IMR-90 (cell line): ENCODE data around the gene DEPDC5. TPM values are rescaled to one million over a fixed set of nuclear protein-coding genes. Genes with fewer than 3 reads are reported as not detected.

Experiments
- ATAC-seq: fragments of 200-7000 bp; cut with Tn5 transposase; 2 replicates; pipeline ENCODE4 v1.9.1; 2020; ENCODE audit warnings: low read depth, mild to moderate bottlenecking, moderate library complexity
- BruUV-seq: library from RNA; stranded (reverse); fragments of 400-500 nt; replicated peaks from 2 replicates; lab custom pipeline; 2021; lab: Mats Ljungman, UMichigan
- CTCF ChIA-PET: fragments of 300-600 bp; formaldehyde crosslinking; extraction: SDS; loops from one replicate; lab custom pipeline; 2021; ENCODE audit warnings: antibody characterized with exemption; lab: Yijun Ruan, JAX
- POLR2A ChIA-PET: fragments of 300-600 bp; sonication (Branson Sonifier 250); formaldehyde crosslinking; loops from one replicate; lab custom pipeline; 2022; ENCODE audit warnings: antibody characterized with exemption; ENCODE audit not compliant: unreplicated experiment; lab: Charles Lee
- DNase-seq: peaks from one replicate; pipeline ENCODE4 v3.0.0; 2013
- H2AFZ ChIP-seq: replicated peaks from 2 replicates; pipeline ENCODE3; 2013; ENCODE audit warnings: low read length, mild to moderate bottlenecking; ENCODE audit not compliant: poor library complexity
- H2AK5ac ChIP-seq: 2 replicates; pipeline ENCODE4 v1.6.1; 2013; ENCODE audit warnings: low read depth, low read length, inconsistent platforms
- H2AK9ac ChIP-seq: replicated peaks from 2 replicates; pipeline ENCODE3; 2013; ENCODE audit warnings: mild to moderate bottlenecking, low read depth, low read length, moderate library complexity; ENCODE audit not compliant: poor library complexity
- H2BK120ac ChIP-seq: 2 replicates; pipeline ENCODE4 v1.6.1; 2013; ENCODE audit warnings: low read depth, low read length, inconsistent platforms
- H2BK15ac ChIP-seq: 3 replicates; pipeline ENCODE4 v1.6.1; 2013; ENCODE audit warnings: low read depth, low read length, inconsistent platforms
- H2BK20ac ChIP-seq: 2 replicates; pipeline ENCODE4 v1.6.1; 2013; ENCODE audit warnings: low read depth, mild to moderate bottlenecking, inconsistent platforms, low read length, moderate library complexity
- H2BK5ac ChIP-seq: 2 replicates; pipeline ENCODE4 v1.6.1; 2013; ENCODE audit warnings: mild to moderate bottlenecking, low read depth, low read length, inconsistent platforms; ENCODE audit not compliant: poor library complexity, severe bottlenecking
- H3K14ac ChIP-seq: replicated peaks from 2 replicates; pipeline ENCODE4 v1.6.1; 2013; ENCODE audit warnings: low read depth, low read length, inconsistent platforms
- H3K18ac ChIP-seq: 2 replicates; pipeline ENCODE4 v1.6.1; 2013; ENCODE audit warnings: low read depth, low read length, control low read depth
- H3K23ac ChIP-seq: 2 replicates; pipeline ENCODE4 v1.6.1; 2013; ENCODE audit warnings: low read depth, low read length, inconsistent platforms
- H3K27ac ChIP-seq: 2 replicates; pipeline ENCODE4 v1.5.1; 2013; ENCODE audit warnings: mild to moderate bottlenecking, control low read depth, low read length; ENCODE audit not compliant: insufficient read depth
- H3K27me3 ChIP-seq: 2 replicates; pipeline ENCODE4 v1.6.1; 2013; ENCODE audit warnings: low read length; ENCODE audit not compliant: control insufficient read depth, insufficient read depth
- H3K36me3 ChIP-seq: 2 replicates; pipeline ENCODE4 v1.6.1; 2013; ENCODE audit warnings: low read length, mixed read lengths; ENCODE audit not compliant: control insufficient read depth, insufficient read depth
- H3K4ac ChIP-seq: 2 replicates; pipeline ENCODE4 v1.6.1; 2013; ENCODE audit warnings: low read depth, low read length, inconsistent platforms
- H3K4me1 ChIP-seq: 2 replicates; pipeline ENCODE4 v1.6.1; 2013; ENCODE audit warnings: low read length, mixed read lengths; ENCODE audit not compliant: control insufficient read depth, insufficient read depth
- H3K4me2 ChIP-seq: 2 replicates; pipeline ENCODE4 v1.6.1; 2013; ENCODE audit warnings: low read depth, mild to moderate bottlenecking, control low read depth, low read length, moderate library complexity
- H3K4me3 ChIP-seq: 2 replicates; pipeline ENCODE4 v1.5.1; 2013; ENCODE audit warnings: low read depth, mild to moderate bottlenecking, control low read depth, low read length, moderate library complexity; ENCODE audit not compliant: insufficient read depth
- H3K56ac ChIP-seq: 2 replicates; pipeline ENCODE4 v1.6.1; 2013; ENCODE audit warnings: low read length, inconsistent platforms; ENCODE audit not compliant: insufficient read depth; ENCODE audit errors: extremely low read depth
- H3K79me1 ChIP-seq, 2 experiments: 2 replicates each; pipeline ENCODE4 v1.6.1; 2013; ENCODE audit warnings: low read length in 2 of 2, inconsistent platforms in 1 of 2, low read depth in 1 of 2
- H3K9ac ChIP-seq: 2 replicates; pipeline ENCODE4 v1.6.1; 2013; ENCODE audit warnings: low read depth, low read length, control low read depth
- H3K9me1 ChIP-seq: 2 replicates; pipeline ENCODE4 v1.6.1; 2013; ENCODE audit warnings: low read length, inconsistent platforms; ENCODE audit not compliant: insufficient read depth
- H3K9me3 ChIP-seq: 2 replicates; pipeline ENCODE4 v1.6.1; 2013; ENCODE audit warnings: low read length; ENCODE audit not compliant: control insufficient read depth, insufficient read depth
- H4K20me1 ChIP-seq: 2 replicates; pipeline ENCODE4 v1.6.1; 2013; ENCODE audit warnings: low read length, inconsistent platforms; ENCODE audit not compliant: insufficient read depth
- H4K5ac ChIP-seq: 2 replicates; pipeline ENCODE4 v1.6.1; 2013; ENCODE audit warnings: mild to moderate bottlenecking, low read depth, low read length, control low read depth
- H4K8ac ChIP-seq, 2 experiments: 2 replicates each; pipeline ENCODE4 v1.6.1; 2013; ENCODE audit warnings: low read depth in 2 of 2, low read length in 2 of 2, control low read depth in 1 of 2, inconsistent platforms in 1 of 2
- H4K91ac ChIP-seq: 2 replicates; pipeline ENCODE4 v1.6.1; 2013; ENCODE audit warnings: low read depth, low read length, inconsistent platforms; ENCODE audit not compliant: insufficient read depth
- MAFK ChIP-seq: IDR thresholded peaks from 2 replicates; pipeline ENCODE4 v1.6.1; 2012; ENCODE audit warnings: low read depth, low read length, improper control_type of control experiment
- NFE2L2 ChIP-seq: fragments of 150-350 bp; IDR thresholded peaks from 2 replicates; pipeline ENCODE4 v1.6.1; 2016; ENCODE audit warnings: low read depth, mild to moderate bottlenecking, low read length
- WGBS, 2 experiments: methylation state at CpG; one replicate each; pipeline versions ENCODE4 v1.1.5 to v1.1.7; 2013; ENCODE audit warnings: missing lambda C conversion rate in 2 of 2; ENCODE audit not compliant: insufficient read length in 1 of 2; ENCODE audit errors: extremely low coverage in 2 of 2; 5-methylcytosine and 5-hydroxymethylcytosine counted together
- dilution Hi-C: fragments of 300-500 bp; cut with HindIII; formaldehyde crosslinking; loops from one replicate; pipeline ENCODE4 v1.14.3; 2018; ENCODE audit warnings: low sequenced_read_pairs; ENCODE audit not compliant: unreplicated experiment
- in situ Hi-C: fragments of 300-500 bp; cut with MboI; formaldehyde crosslinking; loops from 3 replicates; pipeline ENCODE4 v1.14.3; 2019; ENCODE audit warnings: low sequenced_read_pairs, inconsistent platforms, mixed read lengths
- intact Hi-C: fragments of 100-400 bp; cut with micrococcal nuclease; formaldehyde crosslinking; loops from 2 replicates; pipeline ENCODE4 v1.10.0; 2022
- polyA plus RNA-seq, 3 experiments: library from polyadenylated mRNA; depleted of rRNA; stranded (reverse); fragments of >200 nt; gene quantifications; 2 replicates each; pipeline ENCODE4 v1.2.3, GENCODE V29; 2012; ENCODE audit warnings: low replicate concordance in 1 of 3
- total RNA-seq: library from RNA; depleted of rRNA; stranded (reverse); fragments of >200 nt; gene quantifications from 2 replicates; pipeline ENCODE4 v1.2.3, GENCODE V29; 2012

DEPDC5 gene
- total and polyA plus RNA-seq, 2 of the 4 experiments (the other 2 are of a cell fraction): 6.6 to 12.9 TPM

- intact Hi-C loops (no loop called here), dilution Hi-C loops (no loop called here), in situ Hi-C loops (no loop called here)
- TF ChIP-seq NFE2L2 (peak; percentile 75), MAFK (no peak)
- H3K27ac ChIP-seq: no peak overlapping the region
- H3K4me2 ChIP-seq: no peak overlapping the region
- DNase-seq: no peak
- H3K4ac ChIP-seq: no peak overlapping the region
- H3K4me1 ChIP-seq: 0 out of 2 replicates have a peak, but pooled peaks cover 2% of the 10 kb centered on the region
- ATAC-seq: no peak
- H3K9me3 ChIP-seq: no peaks in the 10 kb centered on the region
- H3K4me3 ChIP-seq: no peak overlapping the region
- H2BK15ac ChIP-seq: no peak overlapping the region
- no peak overlapping the region for H2AK9ac ChIP-seq
- no peak overlapping the region for H3K14ac ChIP-seq
- no peak overlapping the region for H4K91ac ChIP-seq
- no peak overlapping the region for H2AFZ ChIP-seq
- no peak overlapping the region for H4K8ac ChIP-seq
- no peak overlapping the region for H2AK5ac ChIP-seq
- no peak overlapping the region for H4K5ac ChIP-seq
- H3K79me1 ChIP-seq: no peaks in the 10 kb centered on the region
- H2BK20ac ChIP-seq: no peak overlapping the region
- no peak overlapping the region for H3K23ac ChIP-seq
- H2BK5ac ChIP-seq: no peak overlapping the region
- H3K9me1 ChIP-seq: peaks cover 8% of the 10 kb centered on the region
- no peak overlapping the region for H2BK120ac ChIP-seq
- H3K56ac ChIP-seq: no peak overlapping the region
- H3K18ac ChIP-seq: no peak overlapping the region
- no peak overlapping the region for H3K9ac ChIP-seq
- WGBS, 2 experiments: 83% methylated on average over 1 of the region's 4 CpGs; no CpG with 5 or more reads in 1 of the 2 experiments
- CTCF ChIA-PET: no interaction called here
- H3K36me3 ChIP-seq: peaks cover 53% of the 10 kb centered on the region
- no TSS peak for BruUV-seq
- POLR2A ChIA-PET: no interaction called here
- H4K20me1 ChIP-seq: peaks cover 6% of the 10 kb centered on the region; the same call in 1 of the 2 replicates
- no peaks in the 10 kb centered on the region for H3K27me3 ChIP-seq
These were observed 62.9 kb downstream of the DEPDC5 start for GRCh38 chr22:31816750-31817149.
